ENCODE results near the gene TMEM200B. TPM values are rescaled to one million over a fixed set of nuclear protein-coding genes. Genes with fewer than 3 reads are reported as not detected.

TMEM200B gene
- 10 to 100 TPM; 18.2 to 18.9 TPM for total RNA-seq
- 10 to 100 TPM in 1 of 2 donors, 1 to 10 TPM in 1; 5.4 to 13.0 TPM for polyA plus RNA-seq
- long read RNA-seq, donor 1, partial matches to known transcripts, result 0 of 7 reads
- long read RNA-seq, donor 1, other reads (novel, unspliced or antisense), result 7 of 7 reads
- long read RNA-seq, donor 2, transcript TMEM200B-202 (2 exons, 2,501 nt), result major isoform, 25 of 35 reads
- long read RNA-seq, donor 2, partial matches to known transcripts, result 8 of 35 reads
- long read RNA-seq, donor 2, other reads (novel, unspliced or antisense), result 0 of 35 reads

- no peaks in the 10 kb centered on the region for H3K4me1 ChIP-seq (ENCODE audit: control insufficient read depth in 1 of 2, insufficient read depth in 2 of 2, low read length in 2 of 2)
- no peaks in the 10 kb centered on the region for H3K9me3 ChIP-seq (ENCODE audit: control insufficient read depth, low read length)
- no peaks in the 10 kb centered on the region for H3K36me3 ChIP-seq (ENCODE audit: control insufficient read depth in 1 of 2, insufficient read depth in 2 of 2, low read length in 1 of 2)
- DNase-seq (peak; percentile 54 to 83), ATAC-seq (ENCODE audit: low FRiP score) (peak; percentile 62)
- intact Hi-C loops (cut with DNase I), result loop anchor here (2.0 to 5.0 kb wide), 4 partner anchors 57 to 237 kb away; partner anchors contain the start of gene SRSF4 (in 2 of the 2)
- no peaks in the 10 kb centered on the region for H3K27me3 ChIP-seq (ENCODE audit: control insufficient read depth in 1 of 2, insufficient read depth in 2 of 2, low read length in 1 of 2)
- 1% methylated on average over 37 to 46 of the region's 46 CpGs for WGBS, 2 donors
- H3K4me3 ChIP-seq (ENCODE audit: low read length in 2 of 2), result peak within 1 kb of the TSS; percentile 56 to 61
- H3K27ac ChIP-seq (ENCODE audit: low read depth in 1 of 2, low read length in 2 of 2), result peak within 1 kb of the TSS; percentile 89 to 99
Observed at GRCh38 chr1:29123887-29124365, at the start of gene TMEM200B. TMEM200B (minus strand) TSS chr1:29123903; CDS start chr1:29121828, 2,075 bp downstream.

GRCh38 chr1:29172415-29172939 is 48.8 kb upstream of the TMEM200B start:
- intact Hi-C loops (cut with DNase I), result no loop called here
- H3K4me3 ChIP-seq (ENCODE audit: low read length in 2 of 2), result no peak overlapping the region
- H3K36me3 ChIP-seq (ENCODE audit: control insufficient read depth in 1 of 2, insufficient read depth in 2 of 2, low read length in 1 of 2), result no peaks in the 10 kb centered on the region
- DNase-seq (peak in 1 of 2 donors; percentile 30), ATAC-seq (ENCODE audit: low FRiP score) (no peak)
- H3K27ac ChIP-seq (ENCODE audit: low read depth in 1 of 2, low read length in 2 of 2), result no peak overlapping the region
- 86 to 90% methylated on average over 8 of the region's 8 CpGs for WGBS, 2 donors
- H3K9me3 ChIP-seq (ENCODE audit: control insufficient read depth, low read length), result no peaks in the 10 kb centered on the region
- peaks cover 3% of the 10 kb centered on the region in 2 donors for H3K4me1 ChIP-seq (ENCODE audit: control insufficient read depth in 1 of 2, insufficient read depth in 2 of 2, low read length in 2 of 2)
- no peaks in the 10 kb centered on the region for H3K27me3 ChIP-seq (ENCODE audit: control insufficient read depth in 1 of 2, insufficient read depth in 2 of 2, low read length in 1 of 2)

- Histone ChIP-seq H3K36me3 (ENCODE audit: control insufficient read depth in 1 of 2, insufficient read depth in 2 of 2, low read length in 1 of 2) (peaks cover 0 to 1% of the 10 kb centered on the region in 2 donors), H3K4me3 (ENCODE audit: low read length in 2 of 2) (no peak overlapping the region), H3K27ac (ENCODE audit: low read depth in 1 of 2, low read length in 2 of 2) (no peak overlapping the region), H3K9me3 (ENCODE audit: control insufficient read depth, low read length) (no peaks in the 10 kb centered on the region), H3K4me1 (ENCODE audit: control insufficient read depth in 1 of 2, insufficient read depth in 2 of 2, low read length in 2 of 2) (peaks cover 3% of the 10 kb centered on the region in 2 donors), H3K27me3 (ENCODE audit: control insufficient read depth in 1 of 2, insufficient read depth in 2 of 2, low read length in 1 of 2) (no peaks in the 10 kb centered on the region)
- ATAC-seq (ENCODE audit: low FRiP score) (no peak), DNase-seq (no peak)
- intact Hi-C loops (cut with DNase I), result no loop called here
- WGBS, 2 donors, result 77 to 80% methylated on average over 5 of the region's 5 CpGs
Observed at GRCh38 chr1:29171521-29171920, 47.8 kb upstream of the TMEM200B start.

GRCh38 chr1:29171089-29171488 is 47.4 kb upstream of the TMEM200B start:
- intact Hi-C loops (cut with DNase I), result no loop called here
- DNase-seq (no peak), ATAC-seq (ENCODE audit: low FRiP score) (no peak)
- peaks cover 0 to 5% of the 10 kb centered on the region in 2 donors for H3K36me3 ChIP-seq (ENCODE audit: control insufficient read depth in 1 of 2, insufficient read depth in 2 of 2, low read length in 1 of 2)
- peaks cover 3% of the 10 kb centered on the region in 2 donors for H3K4me1 ChIP-seq (ENCODE audit: control insufficient read depth in 1 of 2, insufficient read depth in 2 of 2, low read length in 2 of 2)
- no peaks in the 10 kb centered on the region for H3K27me3 ChIP-seq (ENCODE audit: control insufficient read depth in 1 of 2, insufficient read depth in 2 of 2, low read length in 1 of 2)
- no peak overlapping the region for H3K27ac ChIP-seq (ENCODE audit: low read depth in 1 of 2, low read length in 2 of 2)
- H3K4me3 ChIP-seq (ENCODE audit: low read length in 2 of 2), result no peak overlapping the region
- no peaks in the 10 kb centered on the region for H3K9me3 ChIP-seq (ENCODE audit: control insufficient read depth, low read length)
- WGBS, 2 donors, result 17 to 21% methylated on average over 3 of the region's 3 CpGs

- H3K27me3 ChIP-seq (ENCODE audit: control insufficient read depth in 1 of 2, insufficient read depth in 2 of 2, low read length in 1 of 2), result no peaks in the 10 kb centered on the region
- no peak for ATAC-seq (ENCODE audit: low FRiP score)
- H3K36me3 ChIP-seq (ENCODE audit: control insufficient read depth in 1 of 2, insufficient read depth in 2 of 2, low read length in 1 of 2), result peaks cover 4 to 6% of the 10 kb centered on the region in 2 donors
- H3K27ac ChIP-seq (ENCODE audit: low read depth in 1 of 2, low read length in 2 of 2), result no peak overlapping the region
- WGBS, 2 donors, result 72 to 80% methylated on average over 3 of the region's 3 CpGs
- no peak overlapping the region for H3K4me3 ChIP-seq (ENCODE audit: low read length in 2 of 2)
- DNase-seq, result no peak
- H3K9me3 ChIP-seq (ENCODE audit: control insufficient read depth, low read length), result no peaks in the 10 kb centered on the region
- intact Hi-C loops (cut with DNase I), result no loop called here
- H3K4me1 ChIP-seq (ENCODE audit: control insufficient read depth in 1 of 2, insufficient read depth in 2 of 2, low read length in 2 of 2), result peaks cover 3% of the 10 kb centered on the region in 2 donors
Observed at GRCh38 chr1:29169976-29170375, 46.3 kb upstream of the TMEM200B start.

GRCh38 chr1:29167904-29168303 is 44.2 kb upstream of the TMEM200B start:
- DNase-seq, result no peak
- no peak for ATAC-seq (ENCODE audit: low FRiP score)
- Histone ChIP-seq H3K36me3 (ENCODE audit: control insufficient read depth in 1 of 2, insufficient read depth in 2 of 2, low read length in 1 of 2) (peaks cover 4 to 6% of the 10 kb centered on the region in 2 donors), H3K4me1 (ENCODE audit: control insufficient read depth in 1 of 2, insufficient read depth in 2 of 2, low read length in 2 of 2) (peaks cover 3% of the 10 kb centered on the region in 2 donors), H3K9me3 (ENCODE audit: control insufficient read depth, low read length) (no peaks in the 10 kb centered on the region), H3K27ac (ENCODE audit: low read depth in 1 of 2, low read length in 2 of 2) (no peak overlapping the region), H3K27me3 (ENCODE audit: control insufficient read depth in 1 of 2, insufficient read depth in 2 of 2, low read length in 1 of 2) (no peaks in the 10 kb centered on the region), H3K4me3 (ENCODE audit: low read length in 2 of 2) (no peak overlapping the region)
- WGBS, 2 donors, result 98 to 99% methylated on average over 9 of the region's 9 CpGs
- intact Hi-C loops (cut with DNase I), result no loop called here

- Histone ChIP-seq H3K9me3 (ENCODE audit: control insufficient read depth, low read length) (no peaks in the 10 kb centered on the region), H3K4me1 (ENCODE audit: control insufficient read depth in 1 of 2, insufficient read depth in 2 of 2, low read length in 2 of 2) (peaks cover 2% of the 10 kb centered on the region in 2 donors), H3K27me3 (ENCODE audit: control insufficient read depth in 1 of 2, insufficient read depth in 2 of 2, low read length in 1 of 2) (no peaks in the 10 kb centered on the region), H3K4me3 (ENCODE audit: low read length in 2 of 2) (no peak overlapping the region), H3K27ac (ENCODE audit: low read depth in 1 of 2, low read length in 2 of 2) (no peak overlapping the region), H3K36me3 (ENCODE audit: control insufficient read depth in 1 of 2, insufficient read depth in 2 of 2, low read length in 1 of 2) (peaks cover 4 to 6% of the 10 kb centered on the region in 2 donors)
- 64 to 68% methylated on average over 9 of the region's 9 CpGs for WGBS, 2 donors
- ATAC-seq (ENCODE audit: low FRiP score) (no peak), DNase-seq (no peak)
- intact Hi-C loops (cut with DNase I), result no loop called here
Observed at GRCh38 chr1:29166291-29166878, 42.7 kb upstream of the TMEM200B start.

GRCh38 chr1:29164588-29164987 is 40.9 kb upstream of the TMEM200B start:
- 82 to 84% methylated on average over 4 of the region's 4 CpGs for WGBS, 2 donors
- ATAC-seq (ENCODE audit: low FRiP score), result no peak
- H3K27me3 ChIP-seq (ENCODE audit: control insufficient read depth in 1 of 2, insufficient read depth in 2 of 2, low read length in 1 of 2), result no peaks in the 10 kb centered on the region

More at GRCh38 chr1:29164588-29164987, 40.9 kb upstream of the TMEM200B start:
- Histone ChIP-seq H3K4me3 (ENCODE audit: low read length in 2 of 2) (no peak overlapping the region), H3K4me1 (ENCODE audit: control insufficient read depth in 1 of 2, insufficient read depth in 2 of 2, low read length in 2 of 2) (no peaks in the 10 kb centered on the region), H3K27ac (ENCODE audit: low read depth in 1 of 2, low read length in 2 of 2) (no peak overlapping the region), H3K36me3 (ENCODE audit: control insufficient read depth in 1 of 2, insufficient read depth in 2 of 2, low read length in 1 of 2) (peaks cover 4 to 6% of the 10 kb centered on the region in 2 donors), H3K9me3 (ENCODE audit: control insufficient read depth, low read length) (no peaks in the 10 kb centered on the region)
- no peak for DNase-seq
- intact Hi-C loops (cut with DNase I), result no loop called here

Measured in aorta (tissue), 5 donors.